Panc1 (cell line): Measurements from ENCODE around the gene KAZALD1. TPM values are rescaled to one million over a fixed set of nuclear protein-coding genes. Genes with fewer than 3 reads are reported as not detected.

Experiments
- total RNA-seq: library from RNA; stranded (reverse); gene quantifications from one replicate; pipeline ENCODE4 v1.2.1, GENCODE V29; 2021; ENCODE audit not compliant: unreplicated experiment

Gene KAZALD1
- total RNA-seq, 1 experiment from 2014 or later: 21.2 TPM

Other genes with a start within 250 kb of the KAZALD1 start
- gene SLF2, start 149.0 kb upstream of the KAZALD1 start, total RNA-seq: 38.8 TPM
- gene SEMA4G, start 92.5 kb upstream of the KAZALD1 start, total RNA-seq: 4.7 TPM
- gene MRPL43, start 74.5 kb upstream of the KAZALD1 start, total RNA-seq: 108 TPM
- gene TWNK, start 74.4 kb upstream of the KAZALD1 start, total RNA-seq: 30.5 TPM
- 65.5 TPM for gene LZTS2, start 62.2 kb upstream of the KAZALD1 start, total RNA-seq
- 1.8 TPM for gene PDZD7, start 30.9 kb upstream of the KAZALD1 start, total RNA-seq
- 15.3 TPM for gene SFXN3, start 30.8 kb upstream of the KAZALD1 start, total RNA-seq
- 0.13 TPM for gene TLX1, start 69.3 kb downstream of the KAZALD1 start, total RNA-seq
- gene LBX1, start 167.5 kb downstream of the KAZALD1 start, total RNA-seq: 0.15 TPM